ENCODE results near the gene REEP6.
"Not testable (repeated sequence)": the region's sequence is repeated elsewhere in the genome, so short reads cannot be mapped to it uniquely, and the experiment has no call there.

REEP6 gene

GRCh38 chr19:1526066-1526778 is 35.2 kb downstream of the REEP6 start:
- DNase-seq = no peak

DNA sequence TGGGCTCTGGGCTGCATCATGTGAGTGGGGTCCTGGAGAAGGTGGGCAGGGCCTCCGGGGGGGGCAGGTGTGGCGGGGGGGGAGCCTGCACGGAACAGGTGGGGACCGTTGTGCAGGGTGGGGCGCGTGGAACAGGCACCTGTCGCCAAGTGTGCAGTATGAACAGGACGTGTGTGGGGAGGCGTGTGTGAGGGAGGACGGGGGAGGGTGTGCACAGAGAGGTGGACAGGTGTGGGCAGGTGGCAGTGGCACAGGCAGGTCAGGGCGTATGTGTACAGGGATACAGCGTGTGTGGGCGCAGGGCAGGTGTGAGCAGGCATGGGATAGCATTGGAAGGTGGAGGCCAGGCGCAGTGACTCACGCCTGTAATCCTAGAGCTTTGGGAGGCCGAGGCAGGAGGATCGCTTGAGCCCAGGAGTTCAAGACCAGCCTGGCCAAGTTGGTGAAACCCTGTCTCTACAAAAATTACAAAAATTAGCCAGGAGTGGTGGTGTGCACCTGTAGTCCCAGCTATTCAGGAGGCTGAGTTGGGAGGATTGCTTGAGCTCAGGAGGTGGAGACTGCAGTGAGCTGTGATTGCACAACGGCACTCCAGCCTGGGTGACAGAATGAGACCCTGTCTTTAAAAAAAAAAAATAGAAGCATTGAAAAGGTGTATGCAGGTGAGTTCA is 36.1 kb downstream of the REEP6 start:
- no peak for DNase-seq

GRCh38 chr19:1527650-1528309 is 36.8 kb downstream of the REEP6 start:
- no peak for DNase-seq

DNA sequence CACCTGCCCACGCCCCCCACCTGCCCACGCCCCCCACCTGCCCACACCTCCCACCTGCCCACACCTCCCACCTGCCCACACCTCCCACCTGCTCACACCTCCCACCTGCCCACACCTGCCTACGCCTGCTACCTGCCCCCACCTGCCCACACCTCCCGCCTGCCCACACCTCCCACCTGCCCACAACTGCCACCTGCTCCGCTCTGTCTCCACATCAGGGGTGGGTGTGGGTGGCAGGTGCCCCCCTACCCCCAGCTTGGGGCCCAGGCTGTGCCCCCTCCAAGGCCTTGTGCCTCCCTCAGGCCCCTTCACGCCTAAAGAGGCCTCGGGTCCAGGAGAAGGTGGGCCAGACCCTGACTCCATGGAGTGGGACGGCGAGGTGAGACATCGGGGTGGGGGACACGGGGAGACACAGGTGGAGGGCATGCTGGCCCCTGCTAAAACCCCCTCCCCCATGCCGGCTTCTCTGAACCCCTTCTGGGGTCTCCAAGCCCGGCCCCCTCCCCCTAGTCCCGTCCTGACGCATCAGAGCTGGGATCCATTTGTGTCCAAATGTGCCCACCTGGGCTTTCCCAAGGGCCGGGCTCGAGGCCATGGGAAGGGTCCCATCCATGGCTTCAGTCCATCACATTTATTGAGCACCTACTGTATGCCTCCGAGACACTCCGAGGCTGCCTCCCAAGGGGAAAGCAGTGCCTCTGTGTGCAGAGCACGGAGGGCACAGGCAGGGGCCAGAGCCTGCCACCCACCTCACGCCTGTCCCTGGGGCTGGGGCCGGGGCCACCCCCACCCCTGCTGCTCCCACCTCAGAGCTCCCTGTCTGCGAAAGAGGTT is 37.8 kb downstream of the REEP6 start:
- no peak for DNase-seq

GRCh38 chr19:1529430-1529816 is 38.4 kb downstream of the REEP6 start:
- DNase-seq = no peak

GRCh38 chr19:1530856-1531255 is 39.9 kb downstream of the REEP6 start:
- not testable (repeated sequence) for DNase-seq

DNA sequence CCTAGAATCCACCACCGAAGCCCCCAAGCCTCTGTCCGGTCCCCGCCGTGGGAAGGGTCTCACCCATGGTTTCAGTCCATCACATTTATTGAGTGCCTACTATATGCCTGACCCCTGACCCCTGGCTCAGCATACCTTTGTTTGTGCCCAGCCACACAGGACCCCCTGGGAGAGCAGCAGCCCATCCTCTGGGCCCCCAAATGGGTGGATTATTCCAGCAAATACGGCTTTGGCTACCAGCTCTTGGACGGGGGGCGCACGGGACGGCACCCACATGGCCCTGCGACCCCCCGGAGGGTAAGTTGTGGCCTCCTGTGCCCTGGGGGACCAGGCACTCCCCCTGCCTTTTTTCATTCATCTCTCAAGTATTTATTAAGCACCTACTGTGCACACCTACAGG is 40.6 kb downstream of the REEP6 start:
- DNase-seq = no peak

- DNase-seq = no peak
These were observed 41.0 kb downstream of the REEP6 start for GRCh38 chr19:1532003-1532402.

DNA sequence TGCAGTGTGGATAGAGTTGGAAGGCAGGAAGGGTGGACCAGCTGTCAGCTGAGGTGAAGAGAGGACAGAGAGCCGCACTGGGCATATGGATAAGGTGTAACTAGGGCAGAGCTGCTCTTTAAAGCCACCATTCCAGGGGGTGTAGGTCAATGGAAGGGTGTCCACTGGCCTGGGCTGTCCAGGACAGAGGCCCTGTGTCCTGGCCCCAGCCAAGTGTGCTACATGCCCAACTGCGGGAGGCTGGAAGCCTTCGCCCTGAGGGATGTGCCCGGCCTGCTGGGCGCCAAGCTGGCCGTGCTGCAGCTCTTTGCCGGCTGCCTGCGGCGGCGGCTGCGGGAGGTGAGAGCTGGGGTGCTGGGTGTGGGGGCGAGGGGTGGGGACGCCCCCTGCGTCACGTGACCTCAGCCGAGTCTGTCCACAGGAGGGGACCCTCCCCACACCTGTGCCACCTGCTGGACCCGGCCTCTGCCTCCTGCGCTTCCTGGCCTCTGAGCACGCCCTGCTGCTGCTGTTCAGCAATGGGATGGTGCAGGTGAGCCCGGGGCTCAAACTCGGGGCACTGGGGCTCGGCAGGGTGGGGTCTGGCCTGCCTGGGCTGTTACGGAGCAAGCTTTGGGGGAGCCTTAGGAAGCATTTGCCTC is 42.6 kb downstream of the REEP6 start:
- no peak for DNase-seq

GRCh38 chr19:1534972-1535371 is 44.0 kb downstream of the REEP6 start:
- DNase-seq = no peak

DNA sequence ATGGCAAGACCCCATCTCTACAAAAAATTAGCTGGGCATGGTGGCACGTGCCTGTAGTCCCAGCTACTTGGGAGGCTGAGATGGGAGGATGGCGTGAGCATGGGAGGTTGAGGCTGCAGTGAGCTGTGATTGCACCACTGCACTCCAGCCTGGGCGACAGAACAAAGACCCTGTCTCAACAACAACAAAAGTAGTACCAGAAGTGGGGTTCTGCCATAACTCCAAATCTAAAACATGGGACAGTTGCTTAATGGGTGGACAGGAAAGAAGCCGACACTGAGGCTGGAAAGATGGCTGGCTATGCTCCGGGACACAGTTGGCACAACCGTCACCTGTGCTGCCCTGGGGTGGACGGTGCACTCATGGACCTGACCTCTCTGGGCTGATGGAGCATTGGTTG is 44.7 kb downstream of the REEP6 start:
- not testable (repeated sequence) for DNase-seq

- no peak for DNase-seq
These were observed 48.0 kb downstream of the REEP6 start for GRCh38 chr19:1538978-1539377.

DNA sequence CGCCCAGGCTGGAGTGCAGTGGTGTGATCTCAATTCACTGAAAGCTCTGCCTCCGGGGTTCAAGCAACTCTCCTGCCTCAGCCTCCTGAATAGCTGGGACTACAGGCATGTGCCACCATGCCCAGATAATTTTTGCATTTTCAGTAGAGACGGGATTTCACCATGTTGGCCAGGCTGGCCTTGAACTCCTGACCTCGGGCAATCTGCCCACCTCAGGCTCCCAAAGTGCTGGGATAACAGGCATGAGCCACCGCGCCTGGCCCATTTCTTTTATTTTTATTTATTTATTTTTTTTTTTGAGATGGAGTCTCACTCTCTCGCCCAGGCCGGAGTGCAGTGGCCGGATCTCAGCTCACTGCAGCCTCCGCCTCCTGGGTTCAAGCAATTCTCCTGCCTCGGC is 48.8 kb downstream of the REEP6 start:
- not testable (repeated sequence) for DNase-seq

DNA sequence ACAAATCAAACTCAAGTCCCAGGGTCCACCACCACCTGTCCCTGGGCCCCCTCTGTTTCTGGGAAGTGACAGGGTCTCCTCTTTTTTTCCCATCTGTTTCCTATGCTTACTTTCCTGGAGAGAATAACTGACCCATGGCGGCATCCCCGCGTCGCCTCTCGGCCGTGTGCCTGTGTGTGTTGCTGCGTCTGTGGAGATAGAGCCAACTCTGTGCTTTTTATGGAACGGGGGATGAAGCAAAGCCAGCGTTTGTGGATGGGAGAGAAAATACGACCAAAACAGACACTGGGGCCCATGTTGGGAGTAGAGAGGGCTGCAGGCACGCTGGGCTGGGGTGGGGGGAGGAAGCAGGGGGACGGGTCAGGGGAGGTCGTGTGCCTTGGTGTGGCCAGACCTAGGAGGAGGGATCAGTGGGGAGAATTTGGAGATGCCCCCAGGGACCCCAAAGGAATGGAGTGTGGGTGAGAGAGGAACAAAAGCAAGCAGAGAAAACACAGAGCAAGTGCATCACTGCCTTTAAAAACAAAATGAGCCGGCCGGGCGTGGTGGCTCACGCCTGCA is 49.5 kb downstream of the REEP6 start:
- DNase-seq = no peak
